HG02938 (cell line): Measurements from ENCODE around the gene CIBAR2.

Source experiments
- ATAC-seq: cut with Tn5 transposase; IDR thresholded peaks from one replicate; pipeline ENCODE4 v1.9.1; 2021; ENCODE audit warnings: mild to moderate bottlenecking, moderate library complexity; ENCODE audit not compliant: unreplicated experiment

CIBAR2 gene

GRCh38 chr16:85112364-85112763 is at the start of gene CIBAR2:
CIBAR2 (minus strand) TSS chr16:85112472; CDS start chr16:85112352, 120 bp downstream.
- no peak for ATAC-seq

GRCh38 chr16:85159179-85159980 is 47.1 kb upstream of the CIBAR2 start:
- no peak for ATAC-seq

GRCh38 chr16:85158743-85159178 is 46.5 kb upstream of the CIBAR2 start:
- ATAC-seq: no peak

- ATAC-seq: no peak
Observed at GRCh38 chr16:85157813-85158742, 45.8 kb upstream of the CIBAR2 start.

- ATAC-seq: no peak
Observed at GRCh38 chr16:85157372-85157771, 45.1 kb upstream of the CIBAR2 start.

GRCh38 chr16:85156869-85157268 is 44.6 kb upstream of the CIBAR2 start:
- ATAC-seq: no peak

GRCh38 chr16:85156440-85156839 is 44.2 kb upstream of the CIBAR2 start:
- no peak for ATAC-seq

- ATAC-seq: no peak
Observed at GRCh38 chr16:85153656-85154091, 41.4 kb upstream of the CIBAR2 start.

GRCh38 chr16:85153046-85153445 is 40.8 kb upstream of the CIBAR2 start:
- ATAC-seq: no peak

- ATAC-seq: no peak
Observed at GRCh38 chr16:85152414-85153030, 40.2 kb upstream of the CIBAR2 start.

GRCh38 chr16:85151603-85152413 is 39.5 kb upstream of the CIBAR2 start:
- no peak for ATAC-seq

- no peak for ATAC-seq
Observed at GRCh38 chr16:85151079-85151602, 38.9 kb upstream of the CIBAR2 start.

- no peak for ATAC-seq
Observed at GRCh38 chr16:85150331-85150940, 38.2 kb upstream of the CIBAR2 start.

GRCh38 chr16:85149776-85150175 is 37.5 kb upstream of the CIBAR2 start:
- no peak for ATAC-seq

GRCh38 chr16:85148931-85149330 is 36.7 kb upstream of the CIBAR2 start:
- no peak for ATAC-seq

GRCh38 chr16:85146922-85147651 is 34.8 kb upstream of the CIBAR2 start:
- no peak for ATAC-seq

GRCh38 chr16:85146532-85146797 is 34.2 kb upstream of the CIBAR2 start:
- no peak for ATAC-seq

GRCh38 chr16:85145734-85146531 is 33.7 kb upstream of the CIBAR2 start:
- ATAC-seq: no peak

GRCh38 chr16:85145188-85145587 is 32.9 kb upstream of the CIBAR2 start:
- no peak for ATAC-seq
